ENCODE results near the gene N4BP2.

- TF ChIP-seq CTCF (IDR thresholded peaks at IDR 0.05) (no peak), POLR2A (IDR thresholded peaks at IDR 0.05; ENCODE audit: low read depth) (no peak)
Observed at GRCh38 chr4:40199999-40200874, 143.6 kb downstream of the N4BP2 start.

All from esophagus muscularis mucosa (tissue), 3 donors.